Right lobe of liver (tissue), 4 donors: ENCODE results near the gene LCE1D.

Source experiments
- CTCF ChIP-seq, 4 donors: fragments of 200-600 bp in 3 of 4; fragments of 450-650 bp in 1 of 4; IDR thresholded peaks; one replicate each; pipeline versions ENCODE4 v1.5.1 to v1.8.0; 2016 to 2022; ENCODE audit warnings: antibody characterized with exemption in 4 of 4, mild to moderate bottlenecking in 2 of 4
- POLR2A ChIP-seq: fragments of 450-650 bp; IDR thresholded peaks from one replicate; pipeline ENCODE4 v1.6.1; 2017; ENCODE audit warnings: antibody characterized with exemption, mild to moderate bottlenecking
- donor health status: DM: no; HTN: no; CAD: no.
- donor health status: DM: no; HTN: no; CAD: no.
- donor health status: DM: no; HTN: yes; CAD: no.

- TF ChIP-seq CTCF (IDR thresholded peaks at IDR 0.05) (no peak), POLR2A (no peak)
Observed at GRCh38 chr1:152795686-152796085, 835 bp upstream of the LCE1D start.
